Measurements from ENCODE around the gene DNPEP. TPM values are rescaled to one million over a fixed set of nuclear protein-coding genes. Genes with fewer than 3 reads are reported as not detected.

Gene DNPEP
- total and polyA plus RNA-seq, 2 of the 8 experiments (the other 6 are each of a cell fraction or from before 2014, with no cell fraction given) = 59.8 to 109 TPM

DNA sequence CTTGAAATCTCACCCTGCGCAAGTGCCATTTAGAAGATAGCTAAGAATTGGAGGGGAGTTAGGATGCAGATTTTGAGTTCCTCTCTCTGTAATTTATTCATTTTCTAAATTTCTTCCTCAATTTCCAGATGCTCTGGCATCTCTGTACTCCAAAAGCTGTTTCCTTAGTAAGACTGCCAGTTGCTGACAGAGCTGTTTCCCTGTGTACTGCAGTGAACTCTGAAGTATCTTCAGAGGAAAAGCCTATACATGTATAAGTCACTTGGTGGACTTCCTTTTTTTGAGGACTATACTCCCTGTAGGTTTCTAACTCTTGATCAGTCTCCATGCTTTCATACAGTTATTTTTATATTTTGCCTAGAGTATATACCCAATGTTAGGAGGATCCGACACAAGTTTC lies 53.6 kb downstream of the DNPEP start:
- Histone ChIP-seq H3K23ac (ENCODE audit: insufficient read length) (no peak overlapping the region), H3K36me3 (ENCODE audit: control insufficient read depth in 2 of 4, insufficient read depth in 4 of 4, low read length in 3 of 4) (no peaks in the 10 kb centered on the region), H3K23me2 (ENCODE audit: low read depth, low read length) (peaks cover 2% of the 10 kb centered on the region; the same call in 1 of the 2 replicates), H3K56ac (replicated peaks; ENCODE audit: insufficient read length, low read depth, low read length) (no peak overlapping the region), H4K8ac (ENCODE audit: extremely low read depth, insufficient read depth, low read length) (no peak overlapping the region), H2BK15ac (ENCODE audit: low read length) (no peak overlapping the region), H2BK12ac (ENCODE audit: low read depth, low read length) (no peak overlapping the region), H4K91ac (replicated peaks; ENCODE audit: insufficient read length, low read length) (no peak overlapping the region), H3K4ac (replicated peaks; ENCODE audit: insufficient read length, low read depth, low read length) (no peak overlapping the region), H3K14ac (ENCODE audit: insufficient read length) (no peak overlapping the region), H3K4me3 (ENCODE audit: extremely low read depth in 1 of 4, insufficient read depth in 2 of 4, low read depth in 3 of 4, low read length in 4 of 4) (no peak overlapping the region), H3K79me1 (ENCODE audit: low read depth, low read length) (no peaks in the 10 kb centered on the region), H2BK5ac (ENCODE audit: low read depth, low read length) (no peak overlapping the region), H2AFZ (ENCODE audit: low read length) (no peak overlapping the region), H3K27me3 (replicated peaks in 1 of 4; ENCODE audit: control insufficient read depth in 3 of 4, extremely low read depth in 1 of 4, insufficient read depth in 3 of 4, low read length in 3 of 4) (peaks cover 11 to 37% (median 23%) of the 10 kb centered on the region in 4 experiments), H4K20me1 (replicated peaks in 1 of 2; ENCODE audit: control insufficient read depth in 1 of 2, insufficient read depth in 2 of 2, low read length in 2 of 2) (no peaks in the 10 kb centered on the region), H3K9me3 (ENCODE audit: insufficient read depth in 2 of 2, low read depth in 1 of 2, low read length in 1 of 2) (no peaks in the 10 kb centered on the region), H3K18ac (ENCODE audit: extremely low read depth, low read length) (no peak overlapping the region), H3K4me1 (replicated peaks in 1 of 4; ENCODE audit: control insufficient read depth in 3 of 4, insufficient read depth in 4 of 4, low read length in 3 of 4) (peaks cover 0 to 3% (median 1%) of the 10 kb centered on the region in 4 experiments; a peak in 5 of 7 replicates), H3K9ac (replicated peaks in 1 of 4; ENCODE audit: extremely low read depth in 1 of 4, low read depth in 3 of 4, low read length in 3 of 4) (no peak overlapping the region), H3K79me2 (ENCODE audit: control insufficient read depth in 1 of 2, insufficient read depth in 2 of 2, low read length in 2 of 2) (no peaks in the 10 kb centered on the region), H2BK120ac (replicated peaks; ENCODE audit: low read depth, low read length) (no peak overlapping the region), H2BK20ac (ENCODE audit: low read length) (no peak overlapping the region), H3K4me2 (ENCODE audit: insufficient read depth in 1 of 2, low read depth in 2 of 2, low read length in 2 of 2) (no peak overlapping the region), H3K27ac (ENCODE audit: low read depth, low read length) (no peak overlapping the region), H2AK5ac (ENCODE audit: low read depth, low read length) (no peak overlapping the region), H4K5ac (ENCODE audit: insufficient read length, low read depth, low read length) (no peak overlapping the region)
- 97% methylated on average over 2 of the region's 2 CpGs; no CpG with 5 or more reads in 1 of the 2 experiments for WGBS, 2 experiments (ENCODE audit: extremely low coverage in 1 of 2, insufficient coverage in 1 of 2, insufficient read length in 1 of 2, insufficient replicate concordance in 2 of 2, low coverage in 1 of 2, low lambda C conversion rate in 2 of 2, missing lambda C conversion rate in 1 of 2)
- CTCF ChIA-PET (ENCODE audit: partially characterized antibody) = interaction anchor here (1.2 to 8.2 kb wide), 2 partner anchors 17 to 57 kb away, joined by 4 to 91 read pairs; no protein-coding TSS in a partner anchor
- no peak for FAIRE-seq
- no peak for TF ChIP-seq SP1 (IDR thresholded peaks at IDR 0.05; ENCODE audit: low read depth, low read length)
- no peak for DNase-seq (ENCODE audit: low read depth in 1 of 2, low spot score in 2 of 2)
- POLR2A ChIA-PET (ENCODE audit: partially characterized antibody) = interaction anchor here (1.2 kb wide), 1 partner anchor 104 kb away, joined by 5 read pairs; no protein-coding TSS in a partner anchor

Data from H1 (cell line).